Left ventricle myocardium inferior (tissue), 1 donor: ENCODE measurements around the gene ZFP64. TPM values are rescaled to one million over a fixed set of nuclear protein-coding genes. Genes with fewer than 3 reads are reported as not detected.

Source experiments
- DNase-seq: peaks from one replicate; pipeline ENCODE4 v3.0.0-alpha.2; 2020
- H3K27ac ChIP-seq: fragments of 200-600 bp; replicated peaks from 2 replicates; pipeline ENCODE4 v1.8.0; 2021
- H3K27me3 ChIP-seq: fragments of 200-600 bp; 2 replicates; pipeline ENCODE4 v1.8.0; 2021; ENCODE audit warnings: low read depth
- H3K36me3 ChIP-seq: fragments of 200-600 bp; 2 replicates; pipeline ENCODE4 v1.8.0; 2021
- H3K4me1 ChIP-seq: fragments of 200-600 bp; 2 replicates; pipeline ENCODE4 v1.8.0; 2021
- H3K4me3 ChIP-seq: fragments of 200-600 bp; 2 replicates; pipeline ENCODE4 v1.8.0; 2021; ENCODE audit warnings: mild to moderate bottlenecking, moderate library complexity
- H3K9me3 ChIP-seq: fragments of 200-600 bp; replicated peaks from 2 replicates; pipeline ENCODE4 v1.8.0; 2021
- CTCF ChIP-seq: fragments of 200-600 bp; IDR thresholded peaks from 2 replicates; pipeline ENCODE4 v1.8.0; 2021; ENCODE audit warnings: antibody characterized with exemption, mild to moderate bottlenecking, borderline replicate concordance
- intact Hi-C: fragments of 100-400 bp; cut with micrococcal nuclease; formaldehyde crosslinking; loops from one replicate; pipeline ENCODE4 v1.11.0; 2022
- total RNA-seq: library from RNA; stranded (reverse); fragmentation: NEBNext Ultra II Directional; extraction: Animal tissue kit (Norgen Biotek cat#: 25700); gene quantifications from one replicate; pipeline ENCODE4 v1.2.1, GENCODE V29; 2021
- donor health status: DM: no; HTN: yes; CAD: no; lungs with severe emphysema.

ZFP64 gene
- total RNA-seq, 1 donor from 2014 or later = 8.4 TPM

GRCh38 chr20:52209154-52209571 lies 17.6 kb upstream of the ZFP64 start:
- no peaks in the 10 kb centered on the region for H3K36me3 ChIP-seq
- H3K27ac ChIP-seq = no peak overlapping the region
- peaks cover 21% of the 10 kb centered on the region for H3K27me3 ChIP-seq
- peaks cover 38% of the 10 kb centered on the region for H3K9me3 ChIP-seq
- intact Hi-C loops = no loop called here
- no peak for DNase-seq
- no peak overlapping the region for H3K4me3 ChIP-seq
- no peaks in the 10 kb centered on the region for H3K4me1 ChIP-seq
- no peak for TF ChIP-seq CTCF

- no peak overlapping the region for H3K4me3 ChIP-seq
- H3K27me3 ChIP-seq = peaks cover 16% of the 10 kb centered on the region
- H3K9me3 ChIP-seq = peaks cover 25% of the 10 kb centered on the region
- no peaks in the 10 kb centered on the region for H3K36me3 ChIP-seq
- intact Hi-C loops = no loop called here
- DNase-seq = no peak
- no peak overlapping the region for H3K27ac ChIP-seq
- H3K4me1 ChIP-seq = no peaks in the 10 kb centered on the region
- TF ChIP-seq CTCF = no peak
Measured at GRCh38 chr20:52207020-52207810, 15.6 kb upstream of the ZFP64 start.

GRCh38 chr20:52204136-52204535 lies 12.6 kb upstream of the ZFP64 start:
- H3K9me3 ChIP-seq = no peaks in the 10 kb centered on the region
- no peak overlapping the region for H3K27ac ChIP-seq
- H3K27me3 ChIP-seq = peaks cover 15% of the 10 kb centered on the region
- DNase-seq = no peak
- intact Hi-C loops = no loop called here
- H3K4me1 ChIP-seq = no peaks in the 10 kb centered on the region
- TF ChIP-seq CTCF = no peak
- no peaks in the 10 kb centered on the region for H3K36me3 ChIP-seq
- H3K4me3 ChIP-seq = no peak overlapping the region

GRCh38 chr20:52201395-52201794 lies 9.8 kb upstream of the ZFP64 start:
- intact Hi-C loops = no loop called here

GRCh38 chr20:52200870-52201269 lies 9.3 kb upstream of the ZFP64 start:
- Histone ChIP-seq H3K4me3 (no peak overlapping the region), H3K27ac (no peak overlapping the region), H3K27me3 (no peaks in the 10 kb centered on the region), H3K9me3 (no peaks in the 10 kb centered on the region), H3K4me1 (no peaks in the 10 kb centered on the region), H3K36me3 (no peaks in the 10 kb centered on the region)
- no peak for DNase-seq
- no peak for TF ChIP-seq CTCF
- intact Hi-C loops = no loop called here

More at GRCh38 chr20:52201395-52201794, 9.8 kb upstream of the ZFP64 start:
- no peaks in the 10 kb centered on the region for H3K27me3 ChIP-seq
- DNase-seq = no peak
- H3K4me3 ChIP-seq = no peak overlapping the region
- H3K9me3 ChIP-seq = no peaks in the 10 kb centered on the region
- H3K36me3 ChIP-seq = no peaks in the 10 kb centered on the region
- H3K27ac ChIP-seq = no peak overlapping the region
- TF ChIP-seq CTCF = no peak
- H3K4me1 ChIP-seq = no peaks in the 10 kb centered on the region
